Transverse colon (tissue), 4 donors: ENCODE results near the gene DDX54.

Experiments used
- POLR2AphosphoS5 ChIP-seq, 3 donors: sonication (generic); formaldehyde crosslinking; IDR thresholded peaks; one replicate each; pipeline ENCODE4 v1.6.1; 2016; ENCODE audit warnings: antibody characterized with exemption in 3 of 3
- TF ChIP-seq, protein P1 (sequence below), 5 experiments: fragments of 200-600 bp in 3 of 5; fragments of 450-650 bp in 2 of 5; sonication (generic) in 3 of 5; IDR thresholded peaks; 1 replicate in 2 of 5; 2 replicates in 3 of 5; pipeline ENCODE4 v1.5.1; 2016 to 2017; ENCODE audit warnings: antibody characterized with exemption in 5 of 5, inconsistent platforms in 3 of 5, mild to moderate bottlenecking in 2 of 5, moderate library complexity in 1 of 5

DNA sequence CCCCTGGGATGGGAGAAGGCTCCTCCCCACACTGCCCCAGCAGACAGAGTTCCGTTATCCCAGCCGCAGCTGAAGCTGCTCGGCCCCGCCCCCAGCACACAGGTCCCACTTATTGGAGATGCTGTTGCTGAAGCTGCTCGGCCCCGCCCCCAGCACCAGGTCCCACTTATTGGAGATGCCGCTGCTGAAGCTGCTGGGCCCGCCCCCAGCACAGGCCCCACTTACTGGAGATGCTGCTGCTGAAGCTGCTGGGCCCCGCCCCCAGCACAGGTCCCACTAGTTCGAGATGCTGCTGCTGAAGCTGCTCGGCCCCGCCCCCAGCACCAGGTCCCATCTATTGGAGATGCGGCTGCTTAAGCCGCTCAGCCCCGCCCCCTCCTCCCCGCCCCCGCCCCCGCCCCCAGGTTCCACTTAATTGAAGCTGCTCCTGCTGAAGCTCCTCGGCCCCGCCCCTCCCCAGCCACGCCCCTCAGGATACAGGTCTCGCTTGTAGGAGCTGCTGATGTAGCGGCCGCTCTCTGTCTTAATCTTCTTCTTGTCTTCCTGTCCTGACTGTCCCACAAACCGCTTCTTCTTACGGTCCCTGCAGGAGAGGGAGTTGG, 23.8 kb downstream of the DDX54 start:
- TF ChIP-seq, protein P1, sequence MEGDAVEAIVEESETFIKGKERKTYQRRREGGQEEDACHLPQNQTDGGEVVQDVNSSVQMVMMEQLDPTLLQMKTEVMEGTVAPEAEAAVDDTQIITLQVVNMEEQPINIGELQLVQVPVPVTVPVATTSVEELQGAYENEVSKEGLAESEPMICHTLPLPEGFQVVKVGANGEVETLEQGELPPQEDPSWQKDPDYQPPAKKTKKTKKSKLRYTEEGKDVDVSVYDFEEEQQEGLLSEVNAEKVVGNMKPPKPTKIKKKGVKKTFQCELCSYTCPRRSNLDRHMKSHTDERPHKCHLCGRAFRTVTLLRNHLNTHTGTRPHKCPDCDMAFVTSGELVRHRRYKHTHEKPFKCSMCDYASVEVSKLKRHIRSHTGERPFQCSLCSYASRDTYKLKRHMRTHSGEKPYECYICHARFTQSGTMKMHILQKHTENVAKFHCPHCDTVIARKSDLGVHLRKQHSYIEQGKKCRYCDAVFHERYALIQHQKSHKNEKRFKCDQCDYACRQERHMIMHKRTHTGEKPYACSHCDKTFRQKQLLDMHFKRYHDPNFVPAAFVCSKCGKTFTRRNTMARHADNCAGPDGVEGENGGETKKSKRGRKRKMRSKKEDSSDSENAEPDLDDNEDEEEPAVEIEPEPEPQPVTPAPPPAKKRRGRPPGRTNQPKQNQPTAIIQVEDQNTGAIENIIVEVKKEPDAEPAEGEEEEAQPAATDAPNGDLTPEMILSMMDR (IDR thresholded peaks at IDR 0.05) = no peak
- no peak for TF ChIP-seq POLR2AphosphoS5 (IDR thresholded peaks at IDR 0.05)
